Esophagus muscularis mucosa (tissue), 4 donors: ENCODE measurements around the gene ARSG.
"Not testable (repeated sequence)": the region's sequence is repeated elsewhere in the genome, so short reads cannot be mapped to it uniquely, and the experiment has no call there.

Source experiments
- EP300 ChIP-seq: sonication (generic); formaldehyde crosslinking; IDR thresholded peaks from one replicate; pipeline ENCODE4 v1.6.1; 2017; ENCODE audit warnings: antibody characterized with exemption
- POLR2A ChIP-seq: fragments of 450-650 bp; IDR thresholded peaks from one replicate; pipeline ENCODE4 v1.6.1; 2017; ENCODE audit warnings: antibody characterized with exemption, moderate library complexity, mild to moderate bottlenecking, low read depth
- POLR2AphosphoS5 ChIP-seq, 2 donors: sonication (generic); formaldehyde crosslinking; IDR thresholded peaks; one replicate each; pipeline ENCODE4 v1.6.1; 2017; ENCODE audit warnings: antibody characterized with exemption in 2 of 2
- TF ChIP-seq, protein P1 (sequence below), 3 experiments: fragments of 200-600 bp in 2 of 3; fragments of 450-650 bp in 1 of 3; sonication (generic) in 2 of 3; IDR thresholded peaks; one replicate each; pipeline ENCODE4 v1.5.1; 2017 to 2019; ENCODE audit warnings: antibody characterized with exemption in 3 of 3, mild to moderate bottlenecking in 2 of 3, moderate library complexity in 1 of 3

DNA sequence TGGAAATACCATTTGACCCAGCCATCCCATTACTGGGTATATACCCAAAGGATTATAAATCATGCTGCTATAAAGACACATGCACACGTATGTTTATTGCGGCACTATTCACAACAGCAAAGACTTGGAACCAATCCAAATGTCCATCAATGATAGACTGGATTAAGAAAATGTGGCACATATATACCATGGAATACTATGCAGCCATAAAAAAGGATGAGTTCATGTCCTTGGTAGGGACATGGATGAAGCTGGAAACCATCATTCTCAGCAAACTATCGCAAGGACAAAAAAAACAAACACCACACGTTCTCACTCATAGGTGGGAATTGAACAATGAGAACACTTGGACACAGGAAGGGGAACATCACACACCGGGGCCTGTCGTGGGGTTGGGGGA lies 9.3 kb upstream of the ARSG start:
- TF ChIP-seq, protein P1, sequence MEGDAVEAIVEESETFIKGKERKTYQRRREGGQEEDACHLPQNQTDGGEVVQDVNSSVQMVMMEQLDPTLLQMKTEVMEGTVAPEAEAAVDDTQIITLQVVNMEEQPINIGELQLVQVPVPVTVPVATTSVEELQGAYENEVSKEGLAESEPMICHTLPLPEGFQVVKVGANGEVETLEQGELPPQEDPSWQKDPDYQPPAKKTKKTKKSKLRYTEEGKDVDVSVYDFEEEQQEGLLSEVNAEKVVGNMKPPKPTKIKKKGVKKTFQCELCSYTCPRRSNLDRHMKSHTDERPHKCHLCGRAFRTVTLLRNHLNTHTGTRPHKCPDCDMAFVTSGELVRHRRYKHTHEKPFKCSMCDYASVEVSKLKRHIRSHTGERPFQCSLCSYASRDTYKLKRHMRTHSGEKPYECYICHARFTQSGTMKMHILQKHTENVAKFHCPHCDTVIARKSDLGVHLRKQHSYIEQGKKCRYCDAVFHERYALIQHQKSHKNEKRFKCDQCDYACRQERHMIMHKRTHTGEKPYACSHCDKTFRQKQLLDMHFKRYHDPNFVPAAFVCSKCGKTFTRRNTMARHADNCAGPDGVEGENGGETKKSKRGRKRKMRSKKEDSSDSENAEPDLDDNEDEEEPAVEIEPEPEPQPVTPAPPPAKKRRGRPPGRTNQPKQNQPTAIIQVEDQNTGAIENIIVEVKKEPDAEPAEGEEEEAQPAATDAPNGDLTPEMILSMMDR (IDR thresholded peaks at IDR 0.05), result not testable (repeated sequence)
- not testable (repeated sequence) for TF ChIP-seq POLR2A; EP300; POLR2AphosphoS5 (IDR thresholded peaks at IDR 0.05)
